Fibroblast of mammary gland (primary cell): ENCODE measurements around the gene AOPEP.

ENCODE experiments used
- DNase-seq: peaks from one replicate; pipeline ENCODE4 v3.0.0-alpha.2; 2010; ENCODE audit warnings: low read depth
- H3K4me3 ChIP-seq: 2 replicates; pipeline ENCODE4 v1.5.1; 2011; ENCODE audit warnings: low read depth, mild to moderate bottlenecking, low read length, moderate library complexity; ENCODE audit not compliant: control insufficient read depth
- TF ChIP-seq, protein P1 (sequence below): conservative IDR thresholded peaks from 2 replicates; pipeline ENCODE4 v1.5.1; 2011; ENCODE audit warnings: low read depth, low read length, inconsistent platforms; ENCODE audit not compliant: control insufficient read depth, insufficient read depth

Gene AOPEP

DNA sequence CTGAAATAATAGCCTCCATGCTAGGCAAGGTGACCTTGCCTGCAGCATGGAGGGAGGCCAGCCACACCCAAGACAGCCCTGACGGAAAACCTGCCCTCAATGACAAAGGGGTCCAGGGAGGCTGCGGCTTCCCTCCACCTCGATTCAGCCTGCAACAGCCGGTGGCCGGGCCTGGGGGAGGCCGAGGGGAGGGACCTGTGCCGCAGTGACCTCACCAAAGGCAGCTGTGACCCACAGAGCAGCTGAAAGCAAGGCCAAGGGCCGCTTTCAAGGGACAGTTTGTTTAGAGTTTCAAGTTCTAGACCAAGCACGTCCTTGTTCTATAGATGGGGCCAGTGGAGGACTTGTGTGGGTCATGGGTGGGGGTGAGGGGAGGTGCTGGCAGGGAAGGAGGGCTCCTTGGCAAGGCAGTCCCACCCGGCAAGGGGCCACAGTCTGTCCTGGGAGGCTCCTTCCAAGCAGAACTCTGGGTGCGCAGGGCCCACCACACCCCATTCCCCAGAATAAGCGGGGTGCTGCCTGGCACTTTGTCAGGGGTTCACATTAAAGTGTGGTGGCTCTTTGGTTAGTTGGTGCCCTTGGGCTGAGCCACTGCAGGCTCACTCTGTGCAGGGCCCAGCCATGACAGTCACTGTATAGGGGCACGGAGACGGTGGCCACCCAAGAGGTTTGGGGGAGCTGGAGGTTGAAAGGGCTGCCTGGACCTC lies 364.5 kb downstream of the AOPEP start:
- no peak overlapping the region for H3K4me3 ChIP-seq
- DNase-seq: no peak
- TF ChIP-seq, protein P1, sequence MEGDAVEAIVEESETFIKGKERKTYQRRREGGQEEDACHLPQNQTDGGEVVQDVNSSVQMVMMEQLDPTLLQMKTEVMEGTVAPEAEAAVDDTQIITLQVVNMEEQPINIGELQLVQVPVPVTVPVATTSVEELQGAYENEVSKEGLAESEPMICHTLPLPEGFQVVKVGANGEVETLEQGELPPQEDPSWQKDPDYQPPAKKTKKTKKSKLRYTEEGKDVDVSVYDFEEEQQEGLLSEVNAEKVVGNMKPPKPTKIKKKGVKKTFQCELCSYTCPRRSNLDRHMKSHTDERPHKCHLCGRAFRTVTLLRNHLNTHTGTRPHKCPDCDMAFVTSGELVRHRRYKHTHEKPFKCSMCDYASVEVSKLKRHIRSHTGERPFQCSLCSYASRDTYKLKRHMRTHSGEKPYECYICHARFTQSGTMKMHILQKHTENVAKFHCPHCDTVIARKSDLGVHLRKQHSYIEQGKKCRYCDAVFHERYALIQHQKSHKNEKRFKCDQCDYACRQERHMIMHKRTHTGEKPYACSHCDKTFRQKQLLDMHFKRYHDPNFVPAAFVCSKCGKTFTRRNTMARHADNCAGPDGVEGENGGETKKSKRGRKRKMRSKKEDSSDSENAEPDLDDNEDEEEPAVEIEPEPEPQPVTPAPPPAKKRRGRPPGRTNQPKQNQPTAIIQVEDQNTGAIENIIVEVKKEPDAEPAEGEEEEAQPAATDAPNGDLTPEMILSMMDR: no peak

DNA sequence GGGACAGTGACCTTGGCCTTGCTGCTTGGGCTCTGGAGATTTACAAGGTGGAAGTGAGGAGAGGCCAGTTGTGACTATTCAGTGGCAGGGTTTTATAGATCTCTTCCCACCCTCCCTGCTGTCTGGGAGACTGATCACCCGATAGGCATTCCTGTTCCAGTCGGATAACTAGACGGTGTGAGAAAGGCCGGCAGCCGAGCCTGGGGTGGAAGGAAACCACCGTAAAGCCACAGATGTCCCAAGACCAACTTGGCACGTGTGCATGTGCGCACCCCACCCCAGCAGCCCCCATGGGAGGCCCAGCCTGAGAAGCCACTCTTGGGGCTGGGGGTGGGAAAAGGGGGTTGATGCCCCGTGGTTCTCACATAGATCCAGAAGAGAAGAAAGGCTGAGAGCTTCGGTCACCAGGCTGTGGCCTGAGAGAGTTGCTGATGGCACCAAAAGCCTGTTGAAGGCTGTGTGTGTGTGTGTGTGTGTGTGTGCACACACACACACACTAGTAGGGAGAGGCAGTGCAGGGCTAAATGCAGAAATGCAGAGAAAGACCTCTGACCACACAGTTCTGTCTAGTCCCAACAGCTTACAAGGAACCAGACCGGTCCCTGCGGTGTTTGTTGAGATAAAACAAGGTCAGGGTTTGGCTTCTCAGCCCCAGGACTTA lies 365.2 kb downstream of the AOPEP start:
- H3K4me3 ChIP-seq: no peak overlapping the region
- peak; percentile 23 for DNase-seq
- TF ChIP-seq, protein P1: no peak

DNA sequence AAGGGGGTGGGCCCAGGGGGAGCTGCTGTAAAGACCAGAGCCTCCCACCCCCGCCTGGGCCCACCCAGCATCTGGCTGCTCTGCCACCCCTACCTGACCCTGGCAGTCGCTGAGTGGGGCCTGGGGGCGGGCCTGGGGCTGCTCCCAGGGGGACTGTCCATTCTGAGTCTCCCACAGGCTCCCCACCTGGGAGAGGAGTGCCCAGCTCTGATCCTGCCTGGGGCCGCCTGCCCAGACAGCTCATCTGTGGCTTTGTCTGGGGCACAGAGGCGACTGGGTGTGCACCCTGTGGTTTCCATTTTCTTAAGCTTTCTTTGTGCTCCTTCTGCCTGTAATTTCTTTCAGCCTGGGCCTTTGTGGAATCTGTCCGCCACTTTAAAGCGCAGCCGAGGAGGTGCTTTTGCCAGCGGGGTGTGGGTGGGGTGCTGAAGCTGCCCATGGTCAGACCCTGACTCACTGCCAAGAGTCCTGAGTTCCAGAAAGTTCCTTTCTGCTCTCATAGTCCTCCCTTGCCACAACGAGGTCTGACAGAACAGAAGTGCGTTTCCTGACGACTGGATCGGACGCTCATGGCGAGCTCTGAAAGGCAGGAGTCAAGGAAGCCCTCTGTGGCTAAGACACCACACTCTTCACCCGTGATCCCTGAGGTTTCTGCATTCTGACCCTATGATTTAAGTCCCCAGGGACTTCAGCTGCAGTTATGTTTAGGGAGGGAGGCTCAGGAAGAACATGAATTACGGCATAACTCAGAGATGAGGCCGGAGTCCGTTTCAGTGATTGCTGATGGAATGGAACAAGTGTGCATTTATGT lies 366.0 kb downstream of the AOPEP start:
- no peak overlapping the region for H3K4me3 ChIP-seq
- DNase-seq: peak; percentile 79
- TF ChIP-seq, protein P1: no peak

DNA sequence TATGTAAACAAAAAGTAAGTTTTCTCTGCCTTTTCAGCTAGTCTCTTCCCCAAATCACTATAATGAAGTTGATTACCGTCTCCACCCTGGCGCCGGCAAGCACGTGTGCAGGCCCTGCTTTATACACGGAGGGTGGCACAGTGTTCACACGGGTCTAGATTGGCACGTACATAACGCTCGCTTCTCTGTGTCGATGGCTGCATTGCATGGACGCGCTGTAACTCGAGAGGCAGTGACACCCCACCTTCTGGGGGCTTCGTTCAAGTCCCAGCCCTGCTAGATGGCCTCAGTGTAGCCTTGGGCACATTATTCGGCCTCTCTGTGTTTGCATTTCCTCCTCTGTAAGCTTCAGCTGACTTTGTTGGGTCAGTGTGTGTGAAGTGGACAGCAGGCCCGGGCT lies 367.1 kb downstream of the AOPEP start:
- TF ChIP-seq, protein P1: no peak
- no peak for DNase-seq

DNA sequence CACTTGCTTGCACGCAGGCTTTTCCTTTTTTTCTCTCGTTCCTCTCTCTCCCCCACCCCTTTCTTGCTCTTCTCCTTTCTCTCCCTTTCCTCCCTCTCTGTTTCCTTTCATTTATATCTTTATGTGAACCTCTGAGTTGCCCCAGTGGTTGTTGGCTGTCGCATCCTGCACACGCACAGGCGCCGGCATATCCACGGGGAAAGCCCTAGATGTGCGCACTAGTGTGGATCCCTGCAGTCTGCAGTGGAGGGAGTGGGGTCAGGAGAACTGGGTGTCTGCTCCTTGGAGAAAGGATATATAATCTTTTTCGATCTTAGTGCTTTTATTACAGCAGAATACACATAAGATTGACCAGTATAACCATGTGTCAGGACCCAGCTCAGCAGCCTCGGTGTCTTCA lies 367.5 kb downstream of the AOPEP start:
- DNase-seq: no peak
- TF ChIP-seq, protein P1: no peak
- no peak overlapping the region for H3K4me3 ChIP-seq

More for the DNA sequence above, 367.1 kb downstream of the AOPEP start:
- H3K4me3 ChIP-seq: no peak overlapping the region

DNA sequence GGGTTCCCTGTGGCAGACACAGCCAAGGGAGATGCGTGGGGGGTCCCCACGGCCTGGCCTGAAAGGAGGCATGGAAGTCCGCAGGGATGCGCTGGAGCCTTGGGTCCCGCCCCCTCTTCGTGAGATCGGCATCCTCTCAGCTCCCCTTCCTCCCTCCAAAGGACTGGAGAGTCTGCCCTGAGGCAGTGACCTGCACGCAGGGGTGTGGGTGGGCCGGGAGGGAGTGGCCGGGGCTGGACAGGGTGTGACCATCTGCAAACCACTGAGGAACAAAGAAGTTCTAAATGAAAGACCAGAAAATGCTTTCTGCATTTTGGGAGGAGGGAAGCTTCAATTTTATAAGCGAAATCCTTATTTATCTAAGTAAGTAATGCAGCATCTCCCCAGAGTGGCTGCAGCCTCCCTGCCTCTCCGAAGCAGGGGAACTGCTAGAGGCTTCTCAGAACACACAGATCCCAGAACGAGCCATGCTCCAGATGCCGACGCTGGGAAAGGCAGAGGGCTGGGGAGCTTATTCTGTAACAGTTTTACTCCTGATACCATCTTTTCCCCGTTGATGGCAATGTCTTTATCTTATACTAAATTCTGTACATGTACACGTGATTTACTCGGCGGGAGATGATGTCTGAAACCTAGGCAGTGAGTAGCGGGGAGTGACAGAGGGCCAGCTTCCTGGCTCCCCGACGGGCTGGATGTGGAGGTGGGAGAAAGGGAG lies 369.3 kb downstream of the AOPEP start:
- no peak for DNase-seq
- H3K4me3 ChIP-seq: no peak overlapping the region
- TF ChIP-seq, protein P1: no peak
